Left lung (tissue), 10 donors: Measurements from ENCODE around the gene TEAD1. TPM values are rescaled to one million over a fixed set of nuclear protein-coding genes. Genes with fewer than 3 reads are reported as not detected.
A peak's percentile ranks its signal among the peaks of the same experiment; 100 is the strongest.

Experiments
- ATAC-seq: fragments of 200-7000 bp; cut with Tn5 transposase; one replicate; pipeline ENCODE4 v1.9.1; 2020; ENCODE audit warnings: moderate library complexity
- DNase-seq, 4 donors: peaks; one replicate each; pipeline ENCODE4 v3.0.0-alpha.2; 2013 to 2020
- H3K27ac ChIP-seq, 2 donors: fragments of 200-600 bp; sonication (generic) in 1 of 2; one replicate each; pipeline versions ENCODE4 v1.5.0 to v1.8.0; 2020 to 2021
- H3K27me3 ChIP-seq, 2 donors: fragments of 200-600 bp; sonication (generic) in 1 of 2; one replicate each; pipeline versions ENCODE4 v1.5.0 to v1.8.0; 2020 to 2021
- H3K36me3 ChIP-seq, 2 donors: fragments of 200-600 bp; sonication (generic) in 1 of 2; one replicate each; pipeline versions ENCODE4 v1.5.0 to v1.8.0; 2020 to 2021
- H3K4me1 ChIP-seq, 2 donors: fragments of 200-600 bp; one replicate each; pipeline ENCODE4 v1.8.0; 2021
- H3K4me3 ChIP-seq, 2 donors: fragments of 200-600 bp; sonication (generic) in 1 of 2; one replicate each; pipeline versions ENCODE4 v1.5.0 to v1.8.0; 2020 to 2021; ENCODE audit warnings: mild to moderate bottlenecking in 1 of 2
- H3K9me3 ChIP-seq, 2 donors: fragments of 200-600 bp; sonication (generic) in 1 of 2; one replicate each; pipeline versions ENCODE4 v1.5.0 to v1.8.0; 2020 to 2021
- intact Hi-C, 2 donors: fragments of 100-400 bp; cut with DNase I; formaldehyde crosslinking; loops; one replicate each; pipeline versions ENCODE4 v1.11.2 to v1.14.2; 2022
- polyA plus RNA-seq, 6 donors: library from polyadenylated mRNA; unstranded; fragments of 120-200 nt; gene quantifications; one replicate each; pipeline ENCODE4 v1.2.1, GENCODE V29; 2013; ENCODE audit not compliant: insufficient read length in 6 of 6
- total RNA-seq, 2 donors: library from RNA; stranded (reverse); fragmentation: NEBNext Ultra II Directional; extraction: Animal tissue kit (Norgen Biotek cat#: 25700); gene quantifications; one replicate each; pipeline ENCODE4 v1.2.1, GENCODE V29; 2021
- TF ChIP-seq, protein P1 (sequence below), 2 donors: fragments of 200-600 bp; sonication (generic) in 1 of 2; IDR thresholded peaks; one replicate each; pipeline versions ENCODE4 v1.5.0 to v1.8.0; 2021; ENCODE audit warnings: antibody characterized with exemption in 2 of 2
- donor health status: DM: no; HTN: yes; CAD: no.
- donor health status: DM: no; HTN: no; CAD: no.

TEAD1 gene
- total and polyA plus RNA-seq, 8 donors, result 58.1 to 106 (median 86.9) TPM

DNA sequence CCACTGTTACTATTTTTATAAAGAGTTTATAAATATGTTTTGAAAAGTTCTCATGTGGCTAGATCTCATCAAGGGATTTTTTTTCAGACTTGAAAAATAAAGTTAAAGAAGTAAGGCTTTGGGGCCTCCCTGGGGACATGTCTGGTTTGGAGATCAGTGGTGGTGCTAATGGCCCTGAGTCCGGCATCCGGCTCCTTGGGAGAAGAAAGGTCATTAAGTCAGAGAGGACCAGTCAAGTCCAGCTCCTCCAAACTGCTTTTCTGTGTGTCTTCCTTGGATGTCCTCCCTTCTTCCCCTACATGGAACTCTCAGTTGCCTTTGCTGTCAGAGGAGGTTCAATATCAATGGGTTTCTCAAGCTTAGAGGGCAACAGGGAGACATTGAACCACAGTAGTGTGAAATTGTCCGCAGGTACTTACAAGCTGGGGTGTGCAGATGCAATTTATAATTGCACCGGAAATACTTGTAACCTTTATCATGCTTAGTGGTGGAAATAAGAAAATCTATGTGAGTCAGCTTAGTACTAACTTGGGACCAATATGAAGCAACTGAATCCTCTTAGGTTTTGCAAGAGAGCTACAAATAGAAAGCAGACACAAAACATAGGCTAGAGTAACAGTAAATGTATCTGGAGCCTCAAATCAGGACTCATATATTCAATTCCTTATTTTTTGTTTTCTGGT, 144.3 kb downstream of the TEAD1 start:
- no peak for ATAC-seq
- Histone ChIP-seq H3K36me3 (no peaks in the 10 kb centered on the region), H3K27me3 (no peaks in the 10 kb centered on the region), H3K4me3 (no peak overlapping the region), H3K27ac (no peak overlapping the region), H3K4me1 (peaks cover 19 to 21% of the 10 kb centered on the region in 2 donors), H3K9me3 (no peaks in the 10 kb centered on the region)
- no peak for DNase-seq
- TF ChIP-seq, protein P1, sequence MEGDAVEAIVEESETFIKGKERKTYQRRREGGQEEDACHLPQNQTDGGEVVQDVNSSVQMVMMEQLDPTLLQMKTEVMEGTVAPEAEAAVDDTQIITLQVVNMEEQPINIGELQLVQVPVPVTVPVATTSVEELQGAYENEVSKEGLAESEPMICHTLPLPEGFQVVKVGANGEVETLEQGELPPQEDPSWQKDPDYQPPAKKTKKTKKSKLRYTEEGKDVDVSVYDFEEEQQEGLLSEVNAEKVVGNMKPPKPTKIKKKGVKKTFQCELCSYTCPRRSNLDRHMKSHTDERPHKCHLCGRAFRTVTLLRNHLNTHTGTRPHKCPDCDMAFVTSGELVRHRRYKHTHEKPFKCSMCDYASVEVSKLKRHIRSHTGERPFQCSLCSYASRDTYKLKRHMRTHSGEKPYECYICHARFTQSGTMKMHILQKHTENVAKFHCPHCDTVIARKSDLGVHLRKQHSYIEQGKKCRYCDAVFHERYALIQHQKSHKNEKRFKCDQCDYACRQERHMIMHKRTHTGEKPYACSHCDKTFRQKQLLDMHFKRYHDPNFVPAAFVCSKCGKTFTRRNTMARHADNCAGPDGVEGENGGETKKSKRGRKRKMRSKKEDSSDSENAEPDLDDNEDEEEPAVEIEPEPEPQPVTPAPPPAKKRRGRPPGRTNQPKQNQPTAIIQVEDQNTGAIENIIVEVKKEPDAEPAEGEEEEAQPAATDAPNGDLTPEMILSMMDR (IDR thresholded peaks at IDR 0.05), result no peak
- intact Hi-C loops, result no loop called here

DNA sequence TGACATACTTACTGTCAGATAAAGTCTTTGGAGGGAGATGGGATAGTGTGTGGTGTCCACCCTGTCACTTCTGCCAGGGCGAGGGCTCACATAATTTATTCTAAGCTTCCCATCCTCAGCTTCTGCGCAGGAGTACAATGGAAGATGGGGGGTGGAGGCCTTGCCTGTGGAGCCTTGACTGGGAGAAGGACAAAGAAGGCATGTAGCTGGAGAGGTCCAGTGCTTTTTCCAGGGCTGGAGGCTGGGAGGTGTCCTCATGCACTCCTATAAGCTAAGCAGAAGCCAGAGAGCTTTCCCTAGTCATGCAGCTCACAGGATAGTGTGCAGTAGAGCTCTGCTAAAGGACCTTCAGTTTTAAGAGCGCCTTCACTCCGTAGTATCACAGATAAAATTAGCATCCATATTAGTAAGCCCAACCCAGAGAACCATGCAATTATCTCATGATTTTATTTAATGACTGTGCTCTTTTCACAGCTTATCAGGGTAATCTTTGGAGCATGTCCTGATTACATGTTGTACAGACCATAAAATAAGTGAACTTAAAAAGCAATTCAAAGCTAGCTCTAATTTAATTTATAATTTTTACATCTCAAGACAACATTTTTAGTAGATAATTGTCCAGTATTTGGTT, 148.3 kb downstream of the TEAD1 start:
- no peaks in the 10 kb centered on the region for H3K9me3 ChIP-seq
- no peak for DNase-seq
- TF ChIP-seq, protein P1 (IDR thresholded peaks at IDR 0.05), result no peak
- no peak overlapping the region for H3K4me3 ChIP-seq
- peaks cover 0 to 12% of the 10 kb centered on the region in 2 donors for H3K4me1 ChIP-seq
- no peaks in the 10 kb centered on the region for H3K36me3 ChIP-seq
- no peak overlapping the region for H3K27ac ChIP-seq
- intact Hi-C loops, result no loop called here
- peaks cover 0 to under 1% of the 10 kb centered on the region in 2 donors for H3K27me3 ChIP-seq
- ATAC-seq, result no peak

DNA sequence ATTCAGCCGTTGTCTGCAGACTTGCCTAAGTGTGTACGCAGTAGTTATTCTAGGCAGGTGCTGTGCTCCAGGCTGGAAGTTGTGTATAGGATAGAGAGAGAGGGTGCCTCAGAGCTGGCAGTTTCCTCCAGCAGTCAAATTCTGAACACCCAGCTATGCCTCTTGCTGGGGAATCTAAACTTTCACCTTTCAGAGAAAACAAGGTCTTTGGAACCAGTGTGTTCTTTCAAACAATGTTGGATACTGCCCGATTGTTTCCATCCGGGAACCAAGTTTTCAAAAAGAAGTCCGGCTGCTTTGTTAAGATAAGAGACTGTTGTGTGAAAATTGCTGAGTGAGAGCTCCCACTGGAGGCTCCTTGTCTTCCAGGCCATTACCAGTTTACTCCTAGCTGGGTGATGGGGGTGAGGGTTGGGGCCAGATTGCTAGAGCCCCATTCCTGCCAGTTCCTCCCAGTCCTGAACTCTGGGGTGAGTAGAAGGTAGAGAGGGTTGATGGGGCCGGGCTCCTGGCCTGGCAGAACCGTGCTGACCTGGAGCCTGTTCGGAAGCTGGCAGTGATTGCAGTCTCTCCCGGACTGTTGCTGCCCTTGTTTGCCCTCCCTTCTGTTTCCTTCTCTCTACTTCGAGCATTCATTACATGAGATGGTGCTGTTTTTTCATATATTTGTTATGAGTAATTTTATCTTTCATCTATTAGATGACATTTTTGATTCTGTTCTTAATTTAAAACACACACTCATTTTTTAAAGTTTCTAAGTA, 150.2 kb downstream of the TEAD1 start:
- DNase-seq (no peak), ATAC-seq (peak; percentile 17)
- Histone ChIP-seq H3K4me1 (peaks cover 6 to 22% of the 10 kb centered on the region in 2 donors), H3K9me3 (no peaks in the 10 kb centered on the region), H3K27me3 (peaks cover 0 to 20% of the 10 kb centered on the region in 2 donors), H3K36me3 (no peaks in the 10 kb centered on the region), H3K4me3 (no peak overlapping the region), H3K27ac (peak overlapping the region in 1 of 2 donors; percentile 4)
- TF ChIP-seq, protein P1 (IDR thresholded peaks at IDR 0.05), result no peak
- intact Hi-C loops, result no loop called here

DNA sequence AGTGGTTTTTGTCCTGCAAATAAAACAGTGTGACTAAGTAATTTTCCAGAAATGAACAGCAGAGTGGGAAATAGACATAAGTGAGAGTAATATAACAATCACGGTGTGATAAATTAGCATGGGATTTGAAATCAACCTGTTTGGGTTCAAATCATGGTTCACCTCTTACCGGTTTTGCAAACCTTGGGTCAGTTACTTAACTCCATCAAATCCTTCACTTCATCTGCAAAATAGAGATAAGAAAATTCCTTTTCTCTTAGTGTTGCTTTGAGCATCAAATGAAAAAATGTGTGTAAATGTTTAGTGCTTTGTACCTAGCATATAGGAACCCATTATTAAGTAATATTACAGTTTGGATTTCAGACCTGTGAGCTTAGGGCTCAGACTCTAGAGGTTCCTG, 152.2 kb downstream of the TEAD1 start:
- Histone ChIP-seq H3K36me3 (no peaks in the 10 kb centered on the region), H3K27ac (no peak overlapping the region), H3K9me3 (no peaks in the 10 kb centered on the region), H3K4me1 (peaks cover 6 to 22% of the 10 kb centered on the region in 2 donors), H3K27me3 (peaks cover 0 to 20% of the 10 kb centered on the region in 2 donors), H3K4me3 (no peak overlapping the region)
- ATAC-seq, result no peak
- no peak for DNase-seq
- TF ChIP-seq, protein P1 (IDR thresholded peaks at IDR 0.05), result no peak
- intact Hi-C loops, result no loop called here

DNA sequence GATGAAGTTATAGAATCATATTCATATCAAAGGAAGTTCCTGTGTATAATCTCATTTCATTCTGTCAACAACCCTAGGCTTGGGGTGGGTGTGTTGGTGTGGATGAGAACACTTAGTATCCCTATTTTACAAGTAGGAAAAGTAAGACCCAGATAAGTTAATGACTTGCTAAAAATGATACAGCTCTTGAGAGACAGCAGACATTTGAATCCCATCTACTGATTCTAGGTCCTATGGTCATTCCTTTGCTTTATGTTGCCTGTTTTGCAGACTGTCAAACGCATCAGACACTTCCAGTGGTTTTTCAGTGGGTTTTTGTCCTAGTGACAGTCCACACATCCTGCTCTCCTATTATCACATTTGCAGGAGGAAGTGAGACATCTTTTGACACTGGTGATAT, 153.1 kb downstream of the TEAD1 start:
- TF ChIP-seq, protein P1 (IDR thresholded peaks at IDR 0.05), result no peak
- Histone ChIP-seq H3K9me3 (no peaks in the 10 kb centered on the region), H3K4me3 (no peak overlapping the region), H3K4me1 (peaks cover 6 to 22% of the 10 kb centered on the region in 2 donors), H3K36me3 (no peaks in the 10 kb centered on the region), H3K27ac (peak overlapping the region; percentile 50 to 58), H3K27me3 (peaks cover 0 to 20% of the 10 kb centered on the region in 2 donors)
- DNase-seq (no peak), ATAC-seq (no peak)
- intact Hi-C loops, result no loop called here
